GM18505 (cell line): ENCODE data around the gene CARMIL3.
"Not testable (repeated sequence)": the region's sequence is repeated elsewhere in the genome, so short reads cannot be mapped to it uniquely, and the experiment has no call there.

ENCODE experiments used
- ATAC-seq: cut with Tn5 transposase; IDR thresholded peaks from one replicate; pipeline ENCODE4 v1.9.1; 2021; ENCODE audit not compliant: unreplicated experiment
- POLR2A ChIP-seq: IDR thresholded peaks from 4 replicates; pipeline ENCODE4 v1.6.1; 2011; ENCODE audit warnings: borderline replicate concordance; ENCODE audit not compliant: insufficient read depth, insufficient read length; ENCODE audit errors: extremely low read depth

Gene CARMIL3

GRCh38 chr14:24051789-24052655, at the start of gene CARMIL3:
TSS of gene CARMIL3 (plus strand) at chr14:24052009. CDS start at chr14:24052154, 145 bp downstream.
- peak; percentile 62 for ATAC-seq
- TF ChIP-seq POLR2A, result peak; percentile 51

- ATAC-seq, result peak; percentile 32
These were observed 45.4 kb upstream of the CARMIL3 start for GRCh38 chr14:24006471-24006816.

- peak; percentile 84 for ATAC-seq
These were observed 44.8 kb upstream of the CARMIL3 start for GRCh38 chr14:24006817-24007652.

- TF ChIP-seq POLR2A, result no peak
- ATAC-seq, result no peak
These were observed 40.8 kb upstream of the CARMIL3 start for GRCh38 chr14:24011051-24011450.

GRCh38 chr14:24012726-24013273, 39.0 kb upstream of the CARMIL3 start:
- not testable (repeated sequence) for ATAC-seq

GRCh38 chr14:24013654-24014514, 37.9 kb upstream of the CARMIL3 start:
- ATAC-seq, result no peak
- no peak for TF ChIP-seq POLR2A

GRCh38 chr14:24015745-24016144, 36.1 kb upstream of the CARMIL3 start:
- ATAC-seq, result not testable (repeated sequence)

- not testable (repeated sequence) for ATAC-seq
These were observed 32.8 kb upstream of the CARMIL3 start for GRCh38 chr14:24018978-24019377.

GRCh38 chr14:24019944-24020343, 31.9 kb upstream of the CARMIL3 start:
- not testable (repeated sequence) for ATAC-seq

GRCh38 chr14:24020520-24020919, 31.3 kb upstream of the CARMIL3 start:
- not testable (repeated sequence) for ATAC-seq

- ATAC-seq, result not testable (repeated sequence)
These were observed 26.8 kb upstream of the CARMIL3 start for GRCh38 chr14:24024939-24025418.

- ATAC-seq, result not testable (repeated sequence)
These were observed 22.1 kb upstream of the CARMIL3 start for GRCh38 chr14:24029687-24030086.

GRCh38 chr14:24031331-24031730, 20.5 kb upstream of the CARMIL3 start:
- ATAC-seq, result not testable (repeated sequence)
